Lung (tissue), 12 donors: ENCODE data around the gene PPM1H. TPM values are rescaled to one million over a fixed set of nuclear protein-coding genes. Genes with fewer than 3 reads are reported as not detected.
A peak's percentile ranks its signal among the peaks of the same experiment; 100 is the strongest.

ENCODE experiments used
- ATAC-seq: fragments of 200-7000 bp; cut with Tn5 transposase; one replicate; pipeline ENCODE4 v1.9.1; 2020; ENCODE audit warnings: moderate number of reproducible peaks; ENCODE audit not compliant: insufficient read depth, low FRiP score
- DNase-seq, 3 donors: peaks; one replicate each; pipeline ENCODE4 v3.0.0-alpha.2; 2013 to 2017
- H3K27ac ChIP-seq, 2 donors: one replicate each; pipeline ENCODE4 v1.5.1; 2013; ENCODE audit warnings: mild to moderate bottlenecking in 2 of 2, moderate library complexity in 2 of 2, control low read depth in 1 of 2, inconsistent platforms in 1 of 2, low read depth in 1 of 2, low read length in 1 of 2
- H3K27me3 ChIP-seq, 3 donors: one replicate each; pipeline ENCODE4 v1.5.1; 2013; ENCODE audit warnings: low read length in 2 of 3; ENCODE audit not compliant: control insufficient read depth in 3 of 3, insufficient read depth in 3 of 3
- H3K36me3 ChIP-seq, 4 donors: one replicate each; pipeline ENCODE4 v1.5.1; 2013; ENCODE audit warnings: low read length in 4 of 4, mild to moderate bottlenecking in 1 of 4, moderate library complexity in 1 of 4; ENCODE audit not compliant: control insufficient read depth in 4 of 4, insufficient read depth in 4 of 4
- H3K4me1 ChIP-seq, 5 donors: one replicate each; pipeline ENCODE4 v1.5.1; 2013; ENCODE audit warnings: low read length in 5 of 5, mild to moderate bottlenecking in 2 of 5, moderate library complexity in 1 of 5; ENCODE audit not compliant: control insufficient read depth in 5 of 5, insufficient read depth in 5 of 5
- H3K4me3 ChIP-seq: one replicate; pipeline ENCODE4 v1.5.1; 2013; ENCODE audit warnings: mild to moderate bottlenecking, control low read depth, moderate library complexity
- H3K9ac ChIP-seq, 2 donors: one replicate each; pipeline ENCODE4 v1.5.1; 2013; ENCODE audit warnings: low read length in 2 of 2, control low read depth in 1 of 2; ENCODE audit not compliant: insufficient read depth in 1 of 2
- H3K9me3 ChIP-seq, 4 donors: one replicate each; pipeline ENCODE4 v1.5.1; 2013; ENCODE audit warnings: low read length in 3 of 4, mild to moderate bottlenecking in 1 of 4, moderate library complexity in 1 of 4; ENCODE audit not compliant: control insufficient read depth in 4 of 4, insufficient read depth in 3 of 4
- WGBS, 2 donors: extraction: QIAGEN DNeasy Blood & Tissue Kit; methylation state at CpG; one replicate each; pipeline ENCODE4 v1.1.7; 2013; 5-methylcytosine and 5-hydroxymethylcytosine counted together
- polyA plus RNA-seq, 2 donors: library from polyadenylated mRNA; stranded (reverse); fragments of 200-250 nt; gene quantifications; one replicate each; pipeline ENCODE4 v1.2.1, GENCODE V29; 2013
- total RNA-seq, 2 donors: library from RNA; depleted of rRNA in 1 of 2; stranded (reverse); fragments of >200 nt in 1 of 2; gene quantifications; one replicate each; pipeline ENCODE4 v1.2.1, GENCODE V29; 2014 to 2021
- TF ChIP-seq, protein P1 (sequence below): IDR thresholded peaks from 2 replicates; pipeline ENCODE4 v1.5.1; 2012; ENCODE audit warnings: mild to moderate bottlenecking; ENCODE audit errors: control extremely low read depth, extremely low read depth
- donor health status: control.
- donor health status: control.
- donor health status: Bipolar disorder and iron deficiency.
- donor health status: healthy.
- donor health status: DM: yes; HTN: yes; CAD: no.

The PPM1H gene
- total and polyA plus RNA-seq, 4 donors, result 2.0 to 11.2 (median 5.7) TPM

DNA sequence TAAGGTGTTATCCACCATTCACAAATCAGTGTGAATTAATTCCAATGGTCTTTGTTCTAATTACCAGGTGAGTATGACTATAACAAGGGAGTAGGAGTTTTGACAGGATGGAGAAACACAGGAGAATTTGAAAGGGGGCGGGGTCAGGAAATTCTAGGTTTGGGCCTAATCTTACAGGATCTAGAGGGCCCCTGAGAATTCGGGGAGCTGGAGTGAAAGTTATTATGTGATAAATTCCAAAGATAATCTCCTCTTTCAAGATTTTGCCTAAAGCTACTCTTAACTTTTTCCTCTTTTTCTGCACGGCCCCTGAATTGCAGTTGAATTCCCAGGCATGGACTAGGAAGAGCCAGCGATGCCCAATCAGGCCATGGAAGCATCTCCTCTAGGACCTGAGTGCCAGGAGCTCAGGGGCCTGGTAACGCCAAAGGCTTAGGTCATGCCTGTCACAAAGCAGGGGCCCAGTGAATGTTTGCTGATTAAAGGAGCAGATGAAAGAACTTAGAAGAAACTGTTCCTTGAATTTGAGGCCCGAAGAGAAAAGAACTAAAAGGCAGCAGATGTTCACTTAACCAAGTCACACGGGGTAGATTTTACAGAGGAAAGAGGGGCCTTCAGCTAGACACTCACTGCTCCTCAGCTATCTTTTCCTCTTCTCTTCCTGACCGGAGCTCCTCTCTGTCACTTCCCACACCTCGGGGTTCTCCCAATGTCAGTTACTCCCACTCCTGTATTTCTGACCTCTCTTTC lies 195.5 kb downstream of the PPM1H start:
- Histone ChIP-seq H3K4me3 (no peak overlapping the region), H3K9me3 (no peaks in the 10 kb centered on the region), H3K36me3 (peaks cover 0 to 2% (median 0%) of the 10 kb centered on the region in 4 donors), H3K27me3 (no peaks in the 10 kb centered on the region), H3K4me1 (no peaks in the 10 kb centered on the region), H3K27ac (peak overlapping the region in 1 of 2 donors; percentile 46), H3K9ac (no peak overlapping the region)
- no peak for DNase-seq
- WGBS, 2 donors, result 81 to 88% methylated on average over 9 of the region's 9 CpGs
- TF ChIP-seq, protein P1, sequence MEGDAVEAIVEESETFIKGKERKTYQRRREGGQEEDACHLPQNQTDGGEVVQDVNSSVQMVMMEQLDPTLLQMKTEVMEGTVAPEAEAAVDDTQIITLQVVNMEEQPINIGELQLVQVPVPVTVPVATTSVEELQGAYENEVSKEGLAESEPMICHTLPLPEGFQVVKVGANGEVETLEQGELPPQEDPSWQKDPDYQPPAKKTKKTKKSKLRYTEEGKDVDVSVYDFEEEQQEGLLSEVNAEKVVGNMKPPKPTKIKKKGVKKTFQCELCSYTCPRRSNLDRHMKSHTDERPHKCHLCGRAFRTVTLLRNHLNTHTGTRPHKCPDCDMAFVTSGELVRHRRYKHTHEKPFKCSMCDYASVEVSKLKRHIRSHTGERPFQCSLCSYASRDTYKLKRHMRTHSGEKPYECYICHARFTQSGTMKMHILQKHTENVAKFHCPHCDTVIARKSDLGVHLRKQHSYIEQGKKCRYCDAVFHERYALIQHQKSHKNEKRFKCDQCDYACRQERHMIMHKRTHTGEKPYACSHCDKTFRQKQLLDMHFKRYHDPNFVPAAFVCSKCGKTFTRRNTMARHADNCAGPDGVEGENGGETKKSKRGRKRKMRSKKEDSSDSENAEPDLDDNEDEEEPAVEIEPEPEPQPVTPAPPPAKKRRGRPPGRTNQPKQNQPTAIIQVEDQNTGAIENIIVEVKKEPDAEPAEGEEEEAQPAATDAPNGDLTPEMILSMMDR, result no peak
- no peak for ATAC-seq

DNA sequence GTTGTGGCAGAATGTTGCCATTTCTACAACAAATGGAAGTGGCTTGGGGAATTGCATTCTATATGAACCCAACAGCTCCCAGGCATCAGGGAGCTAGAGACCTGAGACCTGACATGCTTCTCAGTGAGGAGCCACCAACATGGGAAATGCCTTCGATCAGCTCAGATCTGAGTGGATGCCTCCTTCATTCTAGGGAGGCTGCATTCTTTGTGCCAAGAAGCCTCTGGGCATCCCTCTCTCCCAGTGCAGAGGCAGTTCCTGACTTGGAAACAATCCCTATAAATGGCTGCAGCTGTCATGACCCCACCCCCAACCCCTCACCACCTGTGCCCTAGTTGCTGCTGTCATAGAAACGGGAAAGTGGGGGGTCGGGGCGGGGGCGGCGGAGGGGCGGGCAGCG lies 196.3 kb downstream of the PPM1H start:
- no peak for DNase-seq
- TF ChIP-seq, protein P1, result no peak
- Histone ChIP-seq H3K9me3 (no peaks in the 10 kb centered on the region), H3K27me3 (no peaks in the 10 kb centered on the region), H3K36me3 (peaks cover 0 to 2% (median 0%) of the 10 kb centered on the region in 4 donors), H3K4me1 (no peaks in the 10 kb centered on the region), H3K4me3 (no peak overlapping the region), H3K27ac (no peak overlapping the region), H3K9ac (no peak overlapping the region)
- ATAC-seq, result no peak
- WGBS, 2 donors, result 94 to 95% methylated on average over 8 of the region's 8 CpGs

DNA sequence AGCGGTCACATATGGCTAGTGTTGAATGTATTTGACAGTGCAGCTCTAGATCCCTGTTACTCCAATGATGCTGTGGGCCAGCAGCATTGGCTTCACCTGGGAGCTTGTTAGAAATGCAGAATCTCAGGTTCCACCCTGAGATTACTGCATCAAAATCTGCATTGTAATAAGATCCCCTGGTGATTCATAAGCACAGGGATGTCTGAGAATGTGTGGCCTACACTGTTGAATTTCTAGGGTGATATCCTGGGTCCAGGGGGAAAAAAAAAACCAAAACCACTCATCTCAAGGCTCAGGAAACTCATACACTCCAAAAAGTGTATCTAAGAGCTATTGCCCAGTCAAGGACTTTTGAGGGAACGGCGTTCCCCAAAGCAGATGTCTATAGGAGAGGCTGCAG lies 196.8 kb downstream of the PPM1H start:
- no peak overlapping the region for H3K4me3 ChIP-seq
- H3K4me1 ChIP-seq, result no peaks in the 10 kb centered on the region
- H3K36me3 ChIP-seq, result peaks cover 0 to 2% (median 0%) of the 10 kb centered on the region in 4 donors
- no peaks in the 10 kb centered on the region for H3K9me3 ChIP-seq
- ATAC-seq (no peak), DNase-seq (no peak)
- no peak overlapping the region for H3K27ac ChIP-seq
- WGBS, 2 donors, result 94 to 97% methylated on average over 3 of the region's 3 CpGs
- no peaks in the 10 kb centered on the region for H3K27me3 ChIP-seq
- TF ChIP-seq, protein P1, result no peak
- no peak overlapping the region for H3K9ac ChIP-seq

DNA sequence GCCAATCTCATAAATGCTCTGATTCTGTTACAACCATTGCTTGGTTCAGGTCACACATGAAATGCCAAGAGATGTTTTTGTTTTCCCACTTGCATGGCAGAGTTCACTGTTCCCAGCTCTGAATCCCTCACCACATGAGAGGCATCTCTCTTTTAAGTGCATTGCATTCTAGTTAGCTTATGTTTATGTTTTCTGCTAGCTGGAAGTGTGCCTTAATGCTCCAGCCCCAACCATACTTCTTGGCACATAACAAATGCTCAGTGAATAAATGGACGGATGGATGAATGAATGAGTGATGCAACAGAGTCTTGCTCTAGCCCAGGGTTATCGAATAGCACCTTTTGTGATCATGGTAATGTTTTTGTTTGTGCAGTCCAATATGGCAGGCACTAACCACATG lies 197.3 kb downstream of the PPM1H start:
- H3K4me1 ChIP-seq, result no peaks in the 10 kb centered on the region
- H3K27me3 ChIP-seq, result no peaks in the 10 kb centered on the region
- ATAC-seq (no peak), DNase-seq (peak in 2 of 3 donors; percentile 40 to 51)
- H3K9ac ChIP-seq, result no peak overlapping the region
- H3K4me3 ChIP-seq, result no peak overlapping the region
- TF ChIP-seq, protein P1, result no peak
- no peak overlapping the region for H3K27ac ChIP-seq
- peaks cover 0 to 2% (median 0%) of the 10 kb centered on the region in 4 donors for H3K36me3 ChIP-seq
- WGBS, 2 donors, result 92 to 95% methylated on average over 2 of the region's 2 CpGs
- H3K9me3 ChIP-seq, result no peaks in the 10 kb centered on the region
